Measurements from ENCODE around the gene RAP1A.
"Not testable (repeated sequence)": the region's sequence is repeated elsewhere in the genome, so short reads cannot be mapped to it uniquely, and the experiment has no call there.

RAP1A gene

DNA sequence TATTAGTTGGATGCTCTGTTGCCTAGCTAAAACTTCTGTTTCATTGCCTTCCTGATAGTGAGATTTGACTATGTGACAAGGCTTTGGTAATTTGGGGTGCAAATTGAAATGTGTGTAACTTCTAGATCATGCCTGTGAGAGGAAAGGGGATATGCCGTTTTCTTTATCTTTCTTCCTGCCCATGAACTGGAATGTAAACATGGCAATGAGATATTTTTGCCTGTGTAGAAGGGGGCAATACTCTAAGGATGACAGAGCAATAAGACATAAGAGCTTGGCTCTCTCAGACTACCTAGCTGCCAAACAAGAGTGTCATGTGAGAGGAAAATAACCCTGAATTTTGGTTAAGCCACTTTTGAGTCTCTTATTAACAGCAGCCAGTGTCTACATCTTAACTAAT, 49.7 kb downstream of the RAP1A start:
- no peak for DNase-seq

DNA sequence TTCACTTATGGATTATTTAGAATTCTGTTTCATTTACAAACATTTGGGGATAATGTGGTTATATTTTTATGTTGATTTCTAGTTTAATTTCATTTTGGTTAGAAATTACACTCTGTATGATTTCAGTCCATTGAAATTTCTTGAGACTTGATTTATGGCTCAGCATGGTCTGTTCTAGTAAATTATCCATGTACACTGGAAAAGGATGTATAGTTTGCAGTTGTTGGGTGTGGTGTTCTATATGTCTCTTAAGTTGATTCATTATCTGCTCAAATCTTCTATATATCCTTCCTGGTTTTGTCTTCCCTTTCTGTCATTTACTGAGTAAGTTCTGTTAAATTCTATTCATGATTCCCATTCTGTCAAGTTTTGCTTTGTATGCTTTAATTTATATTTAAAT, 52.3 kb downstream of the RAP1A start:
- no peak for DNase-seq

- DNase-seq = no peak
These were observed 52.7 kb downstream of the RAP1A start for GRCh38 chr1:111672331-111672730.

GRCh38 chr1:111677604-111678003, 58.0 kb downstream of the RAP1A start:
- no peak for DNase-seq

- DNase-seq = no peak
These were observed 60.0 kb downstream of the RAP1A start for GRCh38 chr1:111679541-111679940.

DNA sequence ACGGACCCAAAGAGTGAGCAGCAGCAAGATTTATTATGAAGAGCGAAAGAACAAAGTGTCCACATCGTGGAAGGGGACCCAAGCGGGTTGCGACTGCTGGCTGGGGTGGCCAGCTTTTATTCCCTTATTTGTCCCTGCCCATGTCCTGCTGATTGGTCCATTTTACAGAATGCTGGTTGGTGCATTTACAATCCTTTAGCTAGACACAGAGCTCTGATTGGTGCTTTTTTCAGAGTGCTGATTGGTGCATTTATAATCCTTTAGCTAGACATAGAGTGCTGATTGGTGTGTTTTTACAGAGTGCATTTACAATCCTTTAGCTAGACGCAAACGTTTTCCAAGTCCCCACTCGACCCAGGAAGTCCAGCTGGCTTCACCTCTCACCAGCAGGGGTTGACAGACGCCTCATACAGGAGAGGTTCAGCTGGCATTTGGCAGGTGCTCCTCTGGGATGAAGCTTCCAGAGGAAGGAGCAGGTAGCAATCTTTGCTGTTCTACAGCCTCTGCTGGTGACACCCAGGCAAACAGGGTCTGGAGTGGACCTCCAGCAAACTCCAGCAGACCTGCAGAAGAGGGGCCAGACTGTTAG, 60.7 kb downstream of the RAP1A start:
- not testable (repeated sequence) for DNase-seq

DNA sequence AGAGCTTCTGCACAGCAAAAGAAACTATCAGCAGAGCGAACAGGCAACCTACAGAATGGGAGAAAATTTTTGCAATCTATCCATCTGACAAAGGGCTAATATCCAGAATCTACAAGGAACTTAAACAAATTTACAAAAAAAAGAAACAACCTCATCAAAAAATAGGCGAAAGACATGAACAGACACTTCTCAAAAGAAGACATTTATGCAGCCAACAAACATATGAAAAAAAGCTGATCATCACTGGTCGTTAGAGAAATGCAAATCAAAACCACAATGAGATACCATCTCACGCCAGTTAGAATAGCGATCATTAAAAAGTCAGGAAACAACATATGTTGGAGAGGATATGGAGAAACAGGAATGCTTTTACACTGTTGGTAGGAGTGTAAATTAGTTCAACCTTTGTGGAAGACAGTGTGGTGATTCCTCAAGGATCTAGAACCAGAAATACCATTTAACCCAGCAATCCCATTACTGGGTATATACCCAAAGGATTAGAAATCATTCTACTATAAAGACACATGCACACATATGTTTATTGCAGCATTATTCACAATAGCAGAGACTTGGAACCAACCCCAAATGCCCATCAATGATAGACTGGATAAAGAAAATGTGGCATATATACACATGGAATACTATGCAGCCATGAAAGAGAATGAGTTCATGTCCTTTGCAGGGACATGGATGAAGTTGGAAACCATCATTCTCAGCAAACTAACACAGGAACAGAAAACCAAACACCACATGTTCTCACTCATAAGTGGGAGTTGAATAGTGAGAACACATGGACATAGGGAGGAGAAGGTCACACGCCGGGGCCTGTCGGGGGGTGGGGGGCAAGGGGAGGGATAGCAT, 65.9 kb downstream of the RAP1A start:
- DNase-seq = not testable (repeated sequence)

DNA sequence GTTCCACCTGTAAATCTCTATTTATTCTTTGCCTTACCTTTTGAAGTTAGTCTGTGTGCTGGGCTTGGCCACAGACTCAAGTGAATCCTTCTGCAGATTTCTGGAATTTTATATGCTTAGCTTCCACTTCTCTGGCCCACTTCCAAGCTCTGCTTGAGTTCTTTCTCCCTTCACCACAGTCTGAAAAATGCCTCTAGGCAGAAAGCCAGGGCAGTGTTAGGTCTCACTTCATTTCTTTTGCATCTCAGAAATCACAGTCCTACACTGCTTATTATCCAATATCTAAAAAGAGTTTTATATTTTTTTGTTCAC, 70.7 kb downstream of the RAP1A start:
- DNase-seq = no peak

DNA sequence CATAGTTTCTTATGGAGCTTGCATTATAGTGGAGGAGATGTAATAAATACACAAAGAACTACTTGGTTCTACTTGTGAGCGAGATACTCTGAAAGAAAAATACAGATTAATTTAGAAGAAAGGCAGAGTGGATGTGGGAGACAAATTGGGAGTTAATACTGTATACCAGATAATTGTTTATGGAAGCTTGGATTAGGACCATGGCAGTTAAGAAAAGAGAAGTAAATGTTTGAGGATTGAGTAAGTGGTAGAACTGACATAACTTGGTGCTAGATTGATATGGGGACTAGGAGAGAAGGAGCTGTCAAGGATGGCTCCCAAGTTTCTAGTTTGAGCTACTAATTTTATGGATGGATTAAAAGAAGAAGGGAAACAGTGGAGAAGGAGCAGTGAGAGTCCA, 72.3 kb downstream of the RAP1A start:
- peak in 1 of 2 donors; percentile 11 for DNase-seq

DNA sequence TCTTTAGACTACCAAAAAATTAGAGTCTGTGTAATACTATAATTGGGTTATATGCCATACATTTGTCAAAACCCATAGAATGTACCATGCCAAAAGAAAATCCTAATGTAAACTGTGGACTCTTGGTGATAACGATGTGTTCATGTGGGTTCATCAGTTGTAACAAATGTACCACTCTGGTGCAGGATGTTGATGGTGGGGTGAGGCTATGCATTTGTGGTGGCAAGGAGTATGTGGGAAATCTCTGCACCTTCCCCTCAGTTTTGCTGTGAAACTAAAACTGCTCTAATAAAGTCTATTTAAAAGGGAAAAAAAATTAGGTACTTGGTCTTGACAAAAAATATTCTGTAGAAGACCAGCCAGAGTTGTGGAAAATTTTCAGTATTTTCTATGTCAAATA, 76.2 kb downstream of the RAP1A start:
- no peak for DNase-seq

DNA sequence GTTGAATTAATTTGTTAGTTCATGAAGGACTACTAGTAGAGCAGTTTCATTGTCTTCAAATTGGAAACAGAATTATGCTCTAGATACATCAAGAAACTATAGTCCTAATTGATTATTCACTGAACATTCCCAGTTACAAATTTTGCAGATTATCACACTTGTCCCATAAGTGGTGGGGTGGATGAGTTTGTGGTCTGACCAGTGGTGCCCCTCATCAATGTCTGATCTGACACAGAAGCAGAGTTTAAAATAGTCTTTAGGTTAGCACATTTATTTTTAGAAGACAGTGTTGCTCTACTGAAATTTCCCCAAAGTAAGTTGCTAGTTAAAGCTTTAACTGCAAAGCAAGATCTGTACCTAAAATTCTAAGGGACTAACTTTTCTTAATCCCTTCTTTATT, 76.7 kb downstream of the RAP1A start:
- no peak for DNase-seq

DNA sequence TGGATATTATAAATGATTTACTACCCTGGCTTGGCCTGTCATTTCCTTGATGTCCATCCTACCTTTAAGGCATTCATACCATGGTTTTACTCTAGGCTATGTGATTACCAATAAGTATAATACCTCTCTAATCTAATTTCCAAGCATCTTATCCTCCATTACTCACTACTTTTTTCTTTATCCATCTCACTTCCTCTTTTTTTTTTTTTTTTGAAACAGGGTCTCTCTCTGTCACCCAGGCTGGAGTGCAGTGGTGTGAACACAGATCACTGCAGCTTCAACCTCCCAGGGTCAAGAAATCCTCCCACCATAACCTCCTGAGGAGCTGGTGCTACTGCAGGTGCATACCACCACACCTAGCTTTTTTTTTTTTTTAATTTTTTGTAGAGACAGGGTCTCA, 79.7 kb downstream of the RAP1A start:
- no peak for DNase-seq

DNA sequence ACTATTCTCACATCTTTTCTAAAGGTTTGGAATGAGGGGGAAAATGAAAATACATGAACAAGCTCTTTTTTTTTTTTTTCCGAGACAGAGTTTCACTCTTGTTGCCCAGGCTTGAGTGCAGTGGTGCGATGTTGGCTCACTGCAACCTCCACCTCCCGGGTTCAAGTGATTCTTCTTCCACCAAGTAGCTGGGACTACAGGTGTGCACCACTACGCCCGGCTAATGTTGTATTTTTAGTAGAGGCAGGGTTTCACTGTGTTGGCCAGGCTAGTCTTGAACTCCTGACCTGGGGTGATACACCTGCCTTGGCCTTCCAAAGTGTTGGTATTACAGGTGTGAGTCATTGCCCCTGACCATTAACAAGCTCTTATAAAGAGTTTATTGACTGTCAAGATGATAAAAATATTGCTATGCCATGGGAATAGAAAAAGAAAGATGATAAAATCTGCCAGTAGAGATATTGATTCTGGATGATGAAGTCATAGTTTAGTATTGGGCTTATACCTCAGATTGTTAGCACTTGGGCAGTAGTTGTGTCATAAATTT, 83.0 kb downstream of the RAP1A start:
- no peak for DNase-seq

DNA sequence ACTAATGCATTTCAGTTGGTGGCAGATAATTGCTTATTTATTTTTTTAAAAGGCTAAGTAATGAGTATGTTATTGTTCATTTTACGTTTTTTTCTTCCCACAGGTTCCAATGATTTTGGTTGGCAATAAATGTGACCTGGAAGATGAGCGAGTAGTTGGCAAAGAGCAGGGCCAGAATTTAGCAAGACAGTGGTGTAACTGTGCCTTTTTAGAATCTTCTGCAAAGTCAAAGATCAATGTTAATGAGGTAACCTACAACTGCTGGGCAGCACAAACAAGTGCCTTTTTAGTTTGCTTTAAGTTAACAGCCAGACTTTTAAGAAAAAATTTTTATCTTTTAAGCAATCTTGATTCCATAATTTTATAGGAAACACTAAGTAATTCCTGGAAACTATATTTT, 84.7 kb downstream of the RAP1A start:
- DNase-seq = no peak

- DNase-seq = no peak
These were observed 85.2 kb downstream of the RAP1A start for GRCh38 chr1:111704776-111705175.

DNA sequence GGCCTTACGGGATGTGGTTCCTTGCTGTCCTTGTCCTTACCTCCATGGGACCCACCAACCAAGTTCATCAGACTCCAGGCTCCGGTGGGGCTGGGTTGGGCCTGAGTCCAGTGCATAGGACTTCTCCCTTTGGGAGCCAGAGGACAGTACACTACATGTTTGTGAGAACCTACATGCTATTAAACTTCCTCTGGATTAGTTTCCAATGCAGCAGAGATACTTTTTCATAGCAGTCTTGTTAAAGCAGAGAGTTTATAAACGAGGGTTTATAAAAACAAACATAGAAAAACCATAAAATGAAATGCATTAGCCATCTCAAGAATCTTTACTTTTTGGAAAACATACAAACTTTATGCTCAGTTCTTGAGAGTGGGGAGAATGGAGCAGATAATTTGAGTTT, 86.3 kb downstream of the RAP1A start:
- DNase-seq = no peak

GRCh38 chr1:111706921-111707320, 87.3 kb downstream of the RAP1A start:
- no peak for DNase-seq

- DNase-seq = no peak
These were observed 88.3 kb downstream of the RAP1A start for GRCh38 chr1:111707906-111708305.

GRCh38 chr1:111709986-111710385, 90.4 kb downstream of the RAP1A start:
- no peak for DNase-seq

DNA sequence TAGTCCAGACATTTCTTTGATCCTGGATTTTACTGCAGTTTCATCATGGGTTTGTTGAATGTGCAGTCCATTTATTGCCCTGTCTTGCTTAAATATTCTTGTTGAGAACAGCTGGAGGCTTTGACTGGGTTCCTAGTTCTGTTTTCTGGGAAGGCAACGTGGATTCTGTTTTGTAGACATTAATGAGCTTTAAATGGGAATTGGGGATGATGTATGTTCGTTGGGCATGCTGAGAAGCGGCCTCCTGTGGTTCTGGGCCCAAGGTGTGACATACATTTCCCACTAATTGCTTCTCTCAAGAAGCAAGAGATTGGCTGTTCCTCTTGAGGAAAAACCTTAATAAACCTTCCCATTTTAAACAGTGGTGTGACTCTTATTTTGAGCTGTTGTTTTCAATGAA, 96.7 kb downstream of the RAP1A start:
- no peak for DNase-seq

- DNase-seq = no peak
These were observed 97.9 kb downstream of the RAP1A start for GRCh38 chr1:111717450-111717849.

- no peak for DNase-seq
These were observed 99.5 kb downstream of the RAP1A start for GRCh38 chr1:111719135-111719534.

DNA sequence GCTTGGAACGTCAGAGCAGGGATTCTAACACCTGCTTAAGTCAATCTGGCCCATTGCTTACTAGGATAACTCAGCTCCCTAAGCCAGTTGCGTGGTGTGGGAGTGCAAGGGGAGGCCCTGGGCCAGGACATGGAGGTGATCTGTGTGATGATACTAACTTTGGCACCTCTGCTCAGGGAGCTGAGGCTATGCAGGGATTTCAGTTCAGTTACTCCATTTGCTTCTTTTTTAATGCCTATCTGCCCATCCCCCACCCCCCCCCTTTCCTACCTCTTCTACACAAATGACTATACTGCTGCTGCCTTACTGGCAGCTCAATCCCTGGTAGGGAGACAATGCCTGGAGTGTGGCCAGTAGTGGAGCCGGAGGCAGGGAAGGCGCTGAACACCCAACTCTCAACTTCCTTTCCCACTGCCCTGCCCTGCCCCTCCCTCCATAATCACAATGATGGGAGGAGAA, 100.1 kb downstream of the RAP1A start:
- no peak for DNase-seq

GRCh38 chr1:111720274-111720976, 100.8 kb downstream of the RAP1A start:
- no peak for DNase-seq
